Uterus (tissue), 2 donors: Measurements from ENCODE around the gene ARFGEF3.

Source experiments
- POLR2A ChIP-seq, 2 donors: fragments of 450-650 bp; IDR thresholded peaks; one replicate each; pipeline ENCODE4 v1.6.1; 2016; ENCODE audit warnings: antibody characterized with exemption in 2 of 2, mild to moderate bottlenecking in 1 of 2, moderate library complexity in 1 of 2
- TF ChIP-seq, protein P1 (sequence below), 4 experiments: fragments of 200-600 bp in 2 of 4; fragments of 450-650 bp in 2 of 4; sonication (generic) in 2 of 4; IDR thresholded peaks; one replicate each; pipeline ENCODE4 v1.5.1; 2016 to 2019; ENCODE audit warnings: antibody characterized with exemption in 4 of 4, mild to moderate bottlenecking in 2 of 4, moderate library complexity in 1 of 4

DNA sequence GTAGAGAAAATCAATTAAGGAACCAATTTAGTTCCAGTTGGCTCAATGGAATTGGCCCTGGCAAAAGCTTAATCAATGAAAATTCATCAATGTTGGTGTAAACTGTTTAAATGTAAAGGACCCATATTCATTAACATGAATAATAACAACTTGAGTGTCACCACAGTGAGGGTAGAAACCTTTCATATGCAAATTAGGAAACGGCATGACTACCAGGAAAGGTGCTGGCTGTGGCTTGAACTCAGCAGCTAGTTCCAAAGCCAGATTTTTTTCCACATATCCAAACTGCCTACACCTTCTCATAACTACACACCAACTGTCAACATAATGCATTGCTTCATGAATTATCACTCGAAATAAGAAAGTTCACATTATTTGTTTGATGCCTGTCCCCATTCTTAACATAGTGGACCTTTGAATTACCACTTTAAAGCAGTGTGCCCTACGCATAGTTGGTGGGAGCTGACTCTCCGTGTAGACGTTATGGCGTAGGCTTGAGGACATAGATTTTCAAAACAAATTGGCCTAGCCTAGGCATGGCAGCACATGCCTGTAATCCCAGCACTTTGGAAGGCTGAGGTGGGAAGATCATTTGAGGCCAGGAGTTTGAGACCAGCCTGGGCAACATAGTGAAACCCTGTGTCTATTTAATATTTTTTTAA lies 36.8 kb downstream of the ARFGEF3 start:
- TF ChIP-seq, protein P1, sequence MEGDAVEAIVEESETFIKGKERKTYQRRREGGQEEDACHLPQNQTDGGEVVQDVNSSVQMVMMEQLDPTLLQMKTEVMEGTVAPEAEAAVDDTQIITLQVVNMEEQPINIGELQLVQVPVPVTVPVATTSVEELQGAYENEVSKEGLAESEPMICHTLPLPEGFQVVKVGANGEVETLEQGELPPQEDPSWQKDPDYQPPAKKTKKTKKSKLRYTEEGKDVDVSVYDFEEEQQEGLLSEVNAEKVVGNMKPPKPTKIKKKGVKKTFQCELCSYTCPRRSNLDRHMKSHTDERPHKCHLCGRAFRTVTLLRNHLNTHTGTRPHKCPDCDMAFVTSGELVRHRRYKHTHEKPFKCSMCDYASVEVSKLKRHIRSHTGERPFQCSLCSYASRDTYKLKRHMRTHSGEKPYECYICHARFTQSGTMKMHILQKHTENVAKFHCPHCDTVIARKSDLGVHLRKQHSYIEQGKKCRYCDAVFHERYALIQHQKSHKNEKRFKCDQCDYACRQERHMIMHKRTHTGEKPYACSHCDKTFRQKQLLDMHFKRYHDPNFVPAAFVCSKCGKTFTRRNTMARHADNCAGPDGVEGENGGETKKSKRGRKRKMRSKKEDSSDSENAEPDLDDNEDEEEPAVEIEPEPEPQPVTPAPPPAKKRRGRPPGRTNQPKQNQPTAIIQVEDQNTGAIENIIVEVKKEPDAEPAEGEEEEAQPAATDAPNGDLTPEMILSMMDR (IDR thresholded peaks at IDR 0.05), result no peak
- TF ChIP-seq POLR2A (IDR thresholded peaks at IDR 0.05), result no peak
